Raji (cell line): ENCODE results near the gene CPNE1.
A peak's percentile ranks its signal among the peaks of the same experiment; 100 is the strongest.

Experiments used
- POLR2A ChIP-seq: IDR thresholded peaks from 2 replicates; pipeline ENCODE4 v1.6.1; 2011; ENCODE audit warnings: low read depth, low read length, control low read depth; ENCODE audit not compliant: insufficient read depth

CPNE1 gene

DNA sequence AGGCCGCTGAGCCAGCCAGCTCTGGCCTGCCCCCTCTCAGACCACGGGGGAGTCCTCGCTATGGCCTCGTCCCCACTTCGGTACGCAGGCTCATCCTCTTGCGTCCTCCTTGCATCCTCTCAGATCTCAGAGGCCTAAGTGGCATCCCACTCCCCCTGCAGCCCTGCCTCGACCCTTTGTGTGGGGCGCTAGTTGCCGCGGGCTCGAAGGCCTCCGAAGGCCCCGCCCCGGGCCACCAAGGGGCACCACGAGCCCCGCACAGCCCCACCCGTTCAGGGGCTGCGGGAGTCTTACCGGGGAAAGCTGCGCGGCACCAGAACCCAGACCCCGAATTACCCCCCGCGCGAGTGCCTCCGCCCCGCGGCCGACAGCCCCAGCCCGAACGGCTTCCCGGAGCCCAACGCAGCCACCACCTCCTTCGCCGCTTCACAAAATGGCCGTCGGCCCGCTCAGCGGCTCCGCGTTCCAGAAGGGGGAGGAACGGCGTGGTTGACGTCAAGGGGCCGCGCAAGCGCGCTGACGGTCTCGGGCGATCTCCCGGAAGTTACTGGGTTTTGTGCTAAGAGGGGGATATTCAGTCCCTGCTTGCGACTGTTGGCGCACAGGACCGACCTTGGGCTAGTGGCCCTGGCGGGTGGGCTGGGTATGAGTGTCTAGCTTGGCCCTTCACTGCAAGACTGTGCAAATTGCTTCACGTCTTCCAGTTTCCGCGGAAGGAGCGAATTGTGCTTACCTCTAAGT, at the start of gene CPNE1, which contains the start of gene RBM12:
Gene CPNE1 (minus strand): TSS at position 435 of the 741 bp plus-strand sequence. CDS start 31,977 bp downstream, outside the sequence.
Gene RBM12 (minus strand): TSS at position 435 of the 741 bp plus-strand sequence. CDS start 9,578 bp downstream, outside the sequence.
- TF ChIP-seq POLR2A: peak; percentile 97

DNA sequence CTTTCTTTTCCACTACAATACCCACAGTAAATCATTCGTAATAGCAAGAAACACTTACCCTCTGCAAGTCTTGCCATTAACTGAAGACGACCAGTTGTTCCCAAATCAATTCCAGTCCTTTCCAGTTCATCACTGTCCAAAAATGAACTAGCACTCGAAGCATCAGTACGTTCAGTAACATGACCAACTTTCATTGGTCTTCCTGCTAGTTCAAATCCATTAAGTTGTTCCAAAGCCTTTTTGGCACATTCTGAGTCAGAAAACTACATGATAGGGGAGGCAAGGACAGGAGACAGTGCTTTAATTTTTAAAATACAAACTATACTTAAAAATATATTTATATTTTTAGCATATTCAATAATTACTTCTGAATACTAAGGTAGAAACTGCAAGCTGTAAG, 49.4 kb upstream of the CPNE1 start:
- TF ChIP-seq POLR2A: no peak

DNA sequence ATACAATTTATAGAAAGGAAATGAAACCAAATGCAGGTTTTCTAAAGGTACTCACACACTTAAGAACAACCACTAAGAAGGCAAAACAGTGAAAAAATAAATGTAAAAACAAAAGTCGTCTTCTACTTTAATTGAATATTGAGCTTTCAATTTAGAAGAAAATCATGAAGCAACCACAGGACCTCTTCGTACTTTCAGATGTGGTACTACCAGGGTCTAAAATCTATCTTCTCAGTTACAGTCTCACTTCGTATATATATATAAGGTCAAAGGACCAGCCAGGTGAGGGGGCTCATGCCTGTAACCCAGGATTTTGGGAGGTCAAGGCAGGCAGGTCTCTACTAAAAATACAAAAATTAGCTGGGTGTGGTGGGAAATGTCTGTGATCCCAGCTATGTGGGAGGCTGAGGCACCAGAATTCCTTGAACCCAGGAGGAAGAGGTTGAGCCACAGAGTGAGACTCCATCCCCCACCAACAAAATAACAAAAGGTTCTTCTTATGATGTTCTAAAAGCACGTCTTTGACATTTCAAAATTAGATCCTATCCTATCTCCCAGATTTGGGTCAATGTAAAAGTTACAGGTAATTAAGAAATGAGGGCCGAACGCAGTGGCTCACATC, 47.0 kb upstream of the CPNE1 start:
- no peak for TF ChIP-seq POLR2A

DNA sequence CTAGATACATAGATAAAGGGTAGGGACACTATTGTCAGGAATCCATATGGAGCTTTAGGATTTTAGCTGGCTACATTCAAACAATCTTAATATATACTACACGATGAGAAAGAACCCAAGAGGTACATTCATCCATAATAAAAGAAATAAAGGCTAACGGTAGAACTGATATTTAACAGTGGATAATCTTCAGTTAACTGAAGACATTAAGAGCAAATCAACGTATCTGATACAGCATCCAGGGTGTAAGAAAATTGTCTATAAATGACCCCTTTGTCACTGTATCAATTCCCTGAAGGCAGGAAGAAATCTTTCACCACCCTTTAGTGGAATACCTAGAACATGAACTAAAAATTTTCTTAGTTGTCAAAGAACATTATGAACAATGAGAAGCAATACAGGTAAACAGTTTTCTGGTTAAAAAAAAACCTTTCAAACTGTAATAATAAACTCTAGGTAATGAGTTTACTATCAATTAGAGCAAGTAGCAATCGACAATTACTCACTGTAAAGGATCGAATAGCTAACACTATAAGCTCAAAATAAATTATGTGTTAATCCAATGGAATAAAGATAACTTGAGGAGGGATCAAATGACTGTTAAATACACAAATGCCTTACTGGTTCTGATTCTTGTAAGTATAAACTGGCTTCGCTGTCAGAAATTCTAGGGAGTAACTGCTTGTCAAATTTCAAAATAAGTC, 46.3 kb upstream of the CPNE1 start:
- no peak for TF ChIP-seq POLR2A

DNA sequence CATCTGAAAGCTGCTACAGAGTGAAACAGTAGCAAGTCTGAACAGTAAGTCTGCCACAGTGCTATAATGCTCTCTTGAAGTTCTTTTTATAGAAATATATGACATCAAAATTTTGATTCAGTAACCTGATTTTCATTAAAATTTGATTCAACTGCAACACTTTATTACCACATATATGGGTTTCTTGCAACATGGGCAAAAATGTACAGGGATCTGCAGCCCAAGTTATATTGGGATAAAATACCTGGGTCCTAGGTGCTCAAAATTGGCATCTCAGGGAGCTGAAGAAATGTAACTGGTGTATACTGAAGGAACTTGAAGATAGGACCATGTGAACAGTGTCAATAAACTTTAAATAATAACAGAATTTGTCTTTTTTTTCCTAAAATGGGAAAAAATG, 45.3 kb upstream of the CPNE1 start:
- no peak for TF ChIP-seq POLR2A

DNA sequence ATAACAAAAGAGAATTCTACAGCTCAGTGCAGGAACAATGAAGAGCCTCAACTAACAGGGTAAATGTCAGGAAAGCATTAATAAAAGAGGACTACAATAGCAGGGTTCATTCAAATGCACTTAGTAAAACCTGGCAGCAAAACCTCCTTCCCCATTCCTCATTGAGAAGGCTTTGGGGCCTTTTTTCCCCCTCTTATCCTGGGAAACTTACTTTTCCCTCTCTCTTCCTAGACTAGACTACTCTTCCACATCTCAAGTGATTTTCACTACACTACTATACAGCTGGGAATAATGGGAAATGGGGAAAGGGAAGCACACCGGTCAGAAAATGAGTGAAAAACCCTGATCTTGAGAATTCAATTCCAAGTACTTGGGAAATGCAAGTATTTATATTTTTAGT, 44.6 kb upstream of the CPNE1 start:
- TF ChIP-seq POLR2A: no peak

DNA sequence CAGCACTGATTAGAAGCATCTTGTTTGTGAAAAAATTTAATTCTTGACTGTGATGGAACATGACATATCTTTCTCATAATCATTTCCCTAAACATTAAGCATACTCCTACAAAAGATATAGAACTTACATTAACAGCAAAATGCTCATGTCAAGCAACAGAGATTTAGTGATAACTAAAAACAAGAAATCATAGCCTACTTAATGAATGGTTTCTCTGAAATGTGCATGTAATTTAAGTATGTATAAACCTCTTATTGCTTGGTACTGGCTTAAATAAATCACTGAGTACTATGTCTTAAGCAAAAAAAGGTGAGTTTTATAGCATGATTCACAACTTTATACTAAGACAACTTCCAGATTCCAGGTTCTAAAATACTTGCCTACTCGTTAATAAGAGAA, 43.8 kb upstream of the CPNE1 start:
- TF ChIP-seq POLR2A: no peak

DNA sequence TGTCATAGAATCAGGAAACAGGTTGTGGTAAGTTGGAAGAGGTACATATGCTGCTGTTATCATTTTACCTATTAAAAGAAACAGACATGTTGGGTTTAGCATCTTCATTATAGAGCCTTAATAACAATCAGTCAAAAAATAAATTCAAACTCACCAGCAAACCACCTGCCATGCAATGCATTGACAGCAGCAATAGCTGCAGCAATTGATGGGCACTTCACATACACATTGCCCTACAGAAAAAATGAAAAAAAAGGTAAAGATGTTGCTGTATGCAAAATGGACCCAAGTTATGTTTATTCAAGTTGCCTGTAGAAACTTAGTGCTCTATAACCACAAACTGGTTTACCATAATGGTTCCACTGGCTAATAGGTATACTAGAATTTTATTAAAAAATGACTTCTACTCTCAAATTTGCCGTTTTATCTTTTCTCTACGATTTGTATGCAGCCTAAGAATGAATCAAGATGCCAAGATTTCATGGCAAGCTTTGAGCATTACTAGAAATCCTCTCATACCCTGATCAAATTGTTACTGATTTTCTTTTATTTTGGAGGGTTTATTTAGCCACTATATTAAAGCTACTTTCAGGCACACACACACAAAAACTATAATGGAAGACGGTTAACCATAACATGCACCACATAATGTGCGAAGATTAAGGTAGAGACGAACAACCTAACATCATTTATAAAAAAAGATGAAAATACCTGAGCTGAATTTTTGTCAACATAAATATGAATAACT, 40.0 kb upstream of the CPNE1 start:
- no peak for TF ChIP-seq POLR2A

DNA sequence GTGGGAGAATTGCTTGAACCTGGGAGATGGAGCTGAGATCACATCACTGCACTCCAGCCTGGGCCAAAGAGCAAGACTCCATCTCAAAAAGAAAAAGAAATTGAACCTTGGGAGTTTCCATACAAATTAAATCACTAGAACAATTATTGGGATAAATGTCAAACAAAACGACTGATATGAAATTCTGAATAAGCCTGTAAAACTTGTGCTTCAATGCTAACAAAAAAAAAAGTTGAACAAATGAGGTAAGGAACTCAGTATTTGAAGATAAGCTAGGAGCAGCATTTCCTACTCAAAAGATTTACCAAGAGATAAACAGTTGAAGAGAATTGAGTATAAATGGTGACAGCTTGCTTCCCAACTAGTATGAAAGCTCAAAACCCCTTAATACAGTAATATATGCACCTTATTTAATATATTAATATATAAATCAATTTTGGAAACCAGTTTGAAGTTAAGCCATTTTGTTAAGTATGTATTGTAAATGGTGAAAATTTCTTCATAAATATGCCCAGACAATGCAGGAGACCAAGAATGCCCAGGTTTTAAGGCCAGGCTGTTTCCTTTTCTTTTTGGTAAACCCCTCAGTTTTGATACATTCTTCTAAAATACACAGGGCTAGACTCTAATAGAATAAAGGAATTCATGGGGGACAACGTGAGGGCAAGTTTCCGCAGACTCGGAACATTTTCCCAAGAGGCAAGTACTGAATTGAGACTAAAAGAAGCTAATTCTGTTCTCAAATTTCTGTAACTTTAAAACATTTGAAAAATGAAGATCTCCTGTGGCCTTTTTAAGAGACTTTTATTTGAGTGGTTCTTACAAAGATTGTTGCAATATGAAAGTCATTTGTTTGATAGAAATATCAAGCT, 38.4 kb upstream of the CPNE1 start:
- 0 out of 2 replicates have a peak, but pooled peaks have one; percentile 2 for TF ChIP-seq POLR2A

DNA sequence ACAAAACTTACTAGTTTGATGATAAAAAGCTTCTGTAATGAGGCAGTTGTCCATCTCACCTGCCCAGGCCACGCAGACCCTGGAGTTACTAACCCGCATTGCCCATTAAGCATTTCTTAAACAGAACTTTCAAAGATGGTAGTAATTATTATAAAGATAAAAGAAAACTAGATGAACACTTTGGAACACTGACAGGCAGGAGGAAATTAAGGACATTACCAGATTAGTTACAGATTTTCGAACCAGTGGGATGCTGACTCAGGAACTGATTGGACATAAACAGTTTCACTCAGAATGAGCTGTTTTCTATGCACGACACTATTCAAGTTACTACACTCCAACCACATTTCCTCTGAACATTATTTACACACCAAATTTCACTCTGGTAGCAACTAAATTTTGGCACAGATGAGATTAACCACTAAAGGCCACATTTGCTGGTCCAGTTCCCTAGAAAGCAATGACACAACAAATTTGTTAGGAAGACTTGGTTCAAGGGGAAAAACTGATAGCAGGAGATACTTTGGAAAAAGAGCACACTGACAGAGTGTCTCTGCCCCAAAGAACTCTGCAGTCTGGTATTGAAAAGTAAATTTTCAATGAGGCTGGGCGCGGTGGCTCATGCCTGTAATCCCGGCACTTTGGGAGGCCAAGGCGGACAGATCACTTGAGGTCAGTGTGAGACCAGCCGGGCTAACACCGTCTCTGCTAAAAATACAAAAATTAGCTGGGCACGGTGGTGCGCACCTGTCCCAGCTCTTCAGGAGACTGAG, 37.5 kb upstream of the CPNE1 start:
- TF ChIP-seq POLR2A: 0 out of 2 replicates have a peak, but pooled peaks have one; percentile 21

DNA sequence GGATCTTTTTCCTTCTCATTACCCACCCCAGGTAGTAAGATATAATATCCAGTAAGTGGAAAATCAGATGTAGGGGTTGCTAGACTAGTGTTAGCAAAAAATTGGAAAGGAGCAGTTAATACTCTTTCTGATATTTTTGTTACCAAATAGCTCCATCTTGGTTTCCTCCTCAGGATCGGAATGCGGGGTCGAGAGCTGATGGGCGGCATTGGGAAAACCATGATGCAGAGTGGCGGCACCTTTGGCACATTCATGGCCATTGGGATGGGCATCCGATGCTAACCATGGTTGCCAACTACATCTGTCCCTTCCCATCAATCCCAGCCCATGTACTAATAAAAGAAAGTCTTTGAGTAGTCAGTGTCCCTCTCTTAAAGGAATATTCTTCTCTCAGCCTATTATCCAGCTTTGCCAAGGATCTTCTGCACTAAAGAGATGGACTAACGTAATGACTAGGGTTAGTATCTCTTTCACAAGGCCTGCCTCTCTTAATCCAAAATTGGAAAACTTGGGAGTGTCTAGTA, 36.0 kb upstream of the CPNE1 start:
- TF ChIP-seq POLR2A: no peak

DNA sequence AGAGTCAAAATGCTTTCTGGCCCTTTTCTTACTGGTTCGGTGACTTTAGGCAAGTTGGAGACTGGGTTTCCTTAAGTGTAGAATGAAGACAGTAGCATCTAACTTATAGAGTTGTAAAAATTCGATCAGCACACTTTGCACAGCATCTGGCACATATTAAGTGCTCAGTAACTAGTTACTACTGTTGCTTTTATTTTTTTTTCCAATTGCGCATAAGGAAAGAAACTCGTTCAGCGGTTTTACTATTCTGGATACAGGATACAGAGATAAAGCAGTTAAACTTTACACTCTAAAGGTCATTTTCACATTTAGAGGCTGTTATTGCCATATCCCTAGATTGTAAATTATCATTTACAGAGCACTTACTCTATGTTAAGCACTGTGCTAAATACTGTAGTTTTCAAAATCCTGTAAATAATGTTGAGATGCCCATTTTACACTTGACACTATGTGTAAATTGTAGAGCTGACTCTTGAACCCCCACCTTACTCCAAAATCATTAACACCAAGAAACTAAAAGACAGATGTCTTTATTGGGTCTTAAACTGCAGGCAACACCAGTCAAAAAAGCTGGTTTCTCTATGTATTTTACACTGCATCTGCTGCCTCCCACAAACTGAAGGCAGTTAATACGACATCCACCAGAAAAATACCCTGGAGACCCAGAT, 35.4 kb upstream of the CPNE1 start:
- TF ChIP-seq POLR2A: no peak
